ENCODE measurements around the gene OTOG.

Gene OTOG

DNA sequence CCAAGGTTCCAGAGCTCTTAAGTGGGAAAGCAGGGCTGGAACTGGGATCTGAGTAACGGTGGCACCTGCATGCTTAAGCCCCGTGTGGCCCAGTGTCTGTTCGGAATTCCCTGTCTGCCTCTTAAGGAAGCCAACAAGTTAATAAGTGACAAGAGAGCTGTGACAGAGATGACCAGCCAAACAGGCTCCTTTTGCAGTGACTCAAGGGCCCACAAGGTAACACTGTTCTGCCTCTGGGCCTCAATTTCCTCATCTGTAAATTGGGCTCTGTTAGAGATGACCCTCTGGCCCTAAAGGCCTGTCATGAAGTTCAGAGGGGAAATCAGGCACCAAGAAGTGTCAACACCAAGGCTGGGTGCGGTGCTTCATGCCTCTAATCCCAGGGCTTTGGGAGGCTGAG is 21.5 kb upstream of the OTOG start:
- no peak for DNase-seq (ENCODE audit: extremely low read depth, insufficient read length)
- Histone ChIP-seq H3K36me3 (ENCODE audit: control insufficient read depth, insufficient read depth, low read length) (no peaks in the 10 kb centered on the region), H3K27me3 (replicated peaks; ENCODE audit: control insufficient read depth, insufficient read depth, low read length) (peaks cover 2% of the 10 kb centered on the region; the same call in 1 of the 2 replicates), H3K4me3 (replicated peaks; ENCODE audit: low read depth, low read length) (no peak overlapping the region)
- TF ChIP-seq, protein P1, sequence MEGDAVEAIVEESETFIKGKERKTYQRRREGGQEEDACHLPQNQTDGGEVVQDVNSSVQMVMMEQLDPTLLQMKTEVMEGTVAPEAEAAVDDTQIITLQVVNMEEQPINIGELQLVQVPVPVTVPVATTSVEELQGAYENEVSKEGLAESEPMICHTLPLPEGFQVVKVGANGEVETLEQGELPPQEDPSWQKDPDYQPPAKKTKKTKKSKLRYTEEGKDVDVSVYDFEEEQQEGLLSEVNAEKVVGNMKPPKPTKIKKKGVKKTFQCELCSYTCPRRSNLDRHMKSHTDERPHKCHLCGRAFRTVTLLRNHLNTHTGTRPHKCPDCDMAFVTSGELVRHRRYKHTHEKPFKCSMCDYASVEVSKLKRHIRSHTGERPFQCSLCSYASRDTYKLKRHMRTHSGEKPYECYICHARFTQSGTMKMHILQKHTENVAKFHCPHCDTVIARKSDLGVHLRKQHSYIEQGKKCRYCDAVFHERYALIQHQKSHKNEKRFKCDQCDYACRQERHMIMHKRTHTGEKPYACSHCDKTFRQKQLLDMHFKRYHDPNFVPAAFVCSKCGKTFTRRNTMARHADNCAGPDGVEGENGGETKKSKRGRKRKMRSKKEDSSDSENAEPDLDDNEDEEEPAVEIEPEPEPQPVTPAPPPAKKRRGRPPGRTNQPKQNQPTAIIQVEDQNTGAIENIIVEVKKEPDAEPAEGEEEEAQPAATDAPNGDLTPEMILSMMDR (IDR thresholded peaks at IDR 0.05; ENCODE audit: insufficient read depth, low read length, poor library complexity, severe bottlenecking): no peak

DNA sequence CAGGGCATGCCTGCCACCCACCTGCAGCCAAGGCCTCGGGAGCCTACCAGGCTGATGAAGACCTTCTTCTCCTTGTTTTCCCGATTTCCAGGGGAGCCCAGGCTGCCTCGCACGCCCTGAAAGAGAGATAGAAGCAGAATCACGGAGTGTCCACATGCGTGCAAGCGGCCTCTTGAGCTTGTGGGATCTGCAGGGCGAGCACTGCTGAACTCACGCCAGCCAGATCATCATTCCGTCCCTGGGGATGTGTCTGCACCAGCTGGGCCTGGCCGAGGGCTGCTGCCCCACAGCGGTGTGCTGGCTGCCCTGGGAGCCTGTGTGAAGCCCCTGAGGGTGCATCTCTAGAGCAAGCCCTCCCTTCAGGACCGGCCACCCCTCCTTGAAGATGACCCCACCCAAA is 20.7 kb upstream of the OTOG start:
- H3K36me3 ChIP-seq (ENCODE audit: control insufficient read depth, insufficient read depth, low read length): no peaks in the 10 kb centered on the region
- TF ChIP-seq, protein P1 (IDR thresholded peaks at IDR 0.05; ENCODE audit: insufficient read depth, low read length, poor library complexity, severe bottlenecking): no peak
- H3K4me3 ChIP-seq (replicated peaks; ENCODE audit: low read depth, low read length): no peak overlapping the region
- DNase-seq (ENCODE audit: extremely low read depth, insufficient read length): no peak
- H3K27me3 ChIP-seq (replicated peaks; ENCODE audit: control insufficient read depth, insufficient read depth, low read length): peaks cover 2% of the 10 kb centered on the region; the same call in 1 of the 2 replicates

DNA sequence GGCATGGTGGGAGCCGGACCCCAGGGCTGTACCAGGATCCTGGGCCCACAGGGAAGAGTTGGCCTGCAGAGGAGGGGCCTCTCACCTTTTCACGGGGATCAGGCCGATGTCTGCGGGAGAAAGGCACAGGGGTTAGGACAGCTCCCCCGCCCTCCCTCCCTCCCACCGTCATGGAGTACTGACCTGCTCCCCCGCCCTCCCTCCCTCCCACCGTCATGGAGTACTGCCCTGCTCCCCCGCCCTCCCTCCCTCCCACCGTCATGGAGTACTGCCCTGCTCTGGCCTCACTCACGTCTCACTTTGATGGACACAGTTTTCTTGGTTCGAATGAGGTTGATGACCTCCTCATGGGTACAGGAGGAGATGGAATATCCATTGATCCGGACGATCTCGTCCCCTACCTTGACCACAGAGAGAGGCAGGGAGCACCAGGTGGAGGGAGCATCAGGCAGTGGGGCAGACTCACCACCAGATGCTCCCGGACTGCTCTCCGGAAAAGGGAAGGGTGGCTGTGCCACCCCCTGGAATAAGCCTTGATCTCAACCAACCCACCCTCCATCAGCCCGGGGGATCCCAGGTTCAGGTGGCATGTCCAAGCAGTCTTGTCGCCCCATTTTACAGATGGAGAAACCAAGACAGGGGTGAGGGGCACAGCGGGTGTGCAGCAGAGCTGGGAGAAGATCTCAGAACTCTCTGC is 20.0 kb upstream of the OTOG start:
- H3K4me3 ChIP-seq (replicated peaks; ENCODE audit: low read depth, low read length): no peak overlapping the region
- H3K36me3 ChIP-seq (ENCODE audit: control insufficient read depth, insufficient read depth, low read length): no peaks in the 10 kb centered on the region
- TF ChIP-seq, protein P1 (IDR thresholded peaks at IDR 0.05; ENCODE audit: insufficient read depth, low read length, poor library complexity, severe bottlenecking): no peak
- peaks cover 2% of the 10 kb centered on the region; the same call in 1 of the 2 replicates for H3K27me3 ChIP-seq (replicated peaks; ENCODE audit: control insufficient read depth, insufficient read depth, low read length)
- no peak for DNase-seq (ENCODE audit: extremely low read depth, insufficient read length)

DNA sequence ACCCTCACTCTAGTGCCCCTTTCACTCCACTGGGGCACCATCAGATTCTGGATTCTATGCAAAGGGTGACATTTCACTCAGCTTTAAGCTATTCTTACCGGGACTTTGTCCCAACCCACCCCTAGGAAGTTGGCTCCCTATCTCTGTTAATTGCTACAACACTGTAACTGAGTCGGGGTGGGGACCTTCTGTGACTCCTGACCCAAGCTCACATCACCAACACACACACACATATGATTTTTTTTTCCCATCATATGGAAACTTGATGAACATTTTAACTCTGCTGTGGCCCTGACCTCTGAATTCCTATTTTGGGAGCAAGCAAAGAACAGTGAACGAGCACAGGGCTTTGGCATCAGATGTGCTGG is 19.4 kb upstream of the OTOG start:
- TF ChIP-seq, protein P1 (IDR thresholded peaks at IDR 0.05; ENCODE audit: insufficient read depth, low read length, poor library complexity, severe bottlenecking): no peak
- no peak for DNase-seq (ENCODE audit: extremely low read depth, insufficient read length)
- Histone ChIP-seq H3K27me3 (replicated peaks; ENCODE audit: control insufficient read depth, insufficient read depth, low read length) (peaks cover 2% of the 10 kb centered on the region; the same call in 1 of the 2 replicates), H3K36me3 (ENCODE audit: control insufficient read depth, insufficient read depth, low read length) (no peaks in the 10 kb centered on the region), H3K4me3 (replicated peaks; ENCODE audit: low read depth, low read length) (no peak overlapping the region)

DNA sequence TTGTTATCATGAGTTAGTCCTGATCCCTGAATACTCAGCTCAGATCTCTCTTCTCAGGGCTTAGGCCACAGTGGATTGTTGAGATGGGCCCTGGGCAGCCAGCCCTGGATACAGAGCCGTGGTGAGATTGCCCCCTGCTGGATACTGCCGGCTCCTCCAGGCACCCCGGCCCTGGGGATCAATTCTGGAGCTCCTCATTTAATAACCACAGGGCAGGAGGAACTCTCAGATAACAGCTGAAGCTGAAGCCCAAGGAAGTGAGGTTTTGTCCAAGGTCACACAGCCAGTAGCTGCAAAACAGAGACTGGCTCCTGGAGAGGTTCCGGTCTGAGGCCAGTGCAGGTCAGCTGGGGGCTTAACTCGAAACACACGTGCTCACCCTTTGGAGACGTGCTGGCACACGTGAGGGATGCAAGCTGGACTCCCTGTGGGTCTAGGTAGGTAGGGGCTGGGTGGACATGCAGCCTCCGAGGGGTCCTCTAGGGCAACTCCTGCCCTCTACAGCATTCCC is 18.8 kb upstream of the OTOG start:
- peak; percentile 25 for DNase-seq (ENCODE audit: extremely low read depth, insufficient read length)
- TF ChIP-seq, protein P1 (IDR thresholded peaks at IDR 0.05; ENCODE audit: insufficient read depth, low read length, poor library complexity, severe bottlenecking): peak; percentile 86
- Histone ChIP-seq H3K36me3 (ENCODE audit: control insufficient read depth, insufficient read depth, low read length) (no peaks in the 10 kb centered on the region), H3K27me3 (replicated peaks; ENCODE audit: control insufficient read depth, insufficient read depth, low read length) (peaks cover 2% of the 10 kb centered on the region; the same call in 1 of the 2 replicates), H3K4me3 (replicated peaks; ENCODE audit: low read depth, low read length) (no peak overlapping the region)
